ENCODE data around the gene MINDY1.

Gene MINDY1

DNA sequence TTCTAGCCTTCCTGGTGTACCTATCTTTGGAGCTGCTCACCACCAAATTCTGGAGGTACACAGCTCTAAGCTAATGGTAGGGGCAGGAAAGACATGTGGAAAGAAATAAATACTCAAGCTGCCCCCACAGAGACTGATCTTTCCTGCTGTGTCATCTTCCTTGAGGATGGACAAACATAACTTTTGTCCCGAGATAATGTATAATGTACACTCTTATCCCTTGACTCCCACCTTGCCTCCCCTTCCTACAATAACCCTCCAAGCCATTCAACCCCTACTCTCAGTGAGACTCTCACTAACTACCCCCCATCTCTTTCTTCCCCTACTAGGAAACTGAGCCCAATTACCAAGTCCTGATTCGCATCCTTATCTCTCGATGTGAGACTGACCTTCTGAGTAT lies 12.5 kb downstream of the MINDY1 start:
- in situ Hi-C loops (cut with MboI; ENCODE audit: low sequenced_read_pairs), result no loop called here

DNA sequence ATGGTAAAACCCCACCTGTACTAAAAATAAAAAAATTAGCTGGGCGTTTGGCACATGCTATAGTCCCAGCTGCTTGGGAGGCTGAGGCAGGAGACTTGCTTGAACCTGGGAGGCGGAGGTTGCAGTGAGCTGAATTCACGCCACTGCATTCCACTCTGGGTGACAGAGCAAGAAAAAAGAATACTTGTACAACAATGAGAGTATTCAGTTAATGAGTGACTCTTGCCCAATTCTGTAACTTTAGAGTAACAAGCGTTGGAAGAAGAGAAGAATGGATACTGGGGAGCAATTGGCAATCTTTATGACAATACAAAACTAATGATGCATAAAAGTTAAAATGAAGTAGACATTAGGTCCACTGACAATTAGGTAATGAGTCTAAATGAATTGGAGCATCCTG lies 14.1 kb downstream of the MINDY1 start:
- in situ Hi-C loops (cut with MboI; ENCODE audit: low sequenced_read_pairs), result no loop called here

DNA sequence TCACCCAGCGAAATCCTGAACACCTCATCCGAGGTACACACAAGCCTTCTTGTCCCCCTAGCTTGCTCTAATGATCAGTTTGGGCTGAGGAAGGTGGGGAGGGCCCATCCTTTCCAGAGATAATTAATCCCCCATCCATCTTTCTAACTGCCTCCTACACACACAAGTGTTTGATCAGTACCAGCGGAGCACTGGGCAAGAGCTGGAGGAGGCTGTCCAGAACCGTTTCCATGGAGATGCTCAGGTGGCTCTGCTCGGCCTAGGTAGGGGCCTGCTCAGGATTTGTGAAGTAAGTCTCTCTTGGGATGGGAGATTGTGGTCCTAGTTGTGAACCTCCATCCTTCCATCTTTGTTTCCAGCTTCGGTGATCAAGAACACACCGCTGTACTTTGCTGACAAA lies 18.8 kb downstream of the MINDY1 start:
- in situ Hi-C loops (cut with MboI; ENCODE audit: low sequenced_read_pairs), result no loop called here

DNA sequence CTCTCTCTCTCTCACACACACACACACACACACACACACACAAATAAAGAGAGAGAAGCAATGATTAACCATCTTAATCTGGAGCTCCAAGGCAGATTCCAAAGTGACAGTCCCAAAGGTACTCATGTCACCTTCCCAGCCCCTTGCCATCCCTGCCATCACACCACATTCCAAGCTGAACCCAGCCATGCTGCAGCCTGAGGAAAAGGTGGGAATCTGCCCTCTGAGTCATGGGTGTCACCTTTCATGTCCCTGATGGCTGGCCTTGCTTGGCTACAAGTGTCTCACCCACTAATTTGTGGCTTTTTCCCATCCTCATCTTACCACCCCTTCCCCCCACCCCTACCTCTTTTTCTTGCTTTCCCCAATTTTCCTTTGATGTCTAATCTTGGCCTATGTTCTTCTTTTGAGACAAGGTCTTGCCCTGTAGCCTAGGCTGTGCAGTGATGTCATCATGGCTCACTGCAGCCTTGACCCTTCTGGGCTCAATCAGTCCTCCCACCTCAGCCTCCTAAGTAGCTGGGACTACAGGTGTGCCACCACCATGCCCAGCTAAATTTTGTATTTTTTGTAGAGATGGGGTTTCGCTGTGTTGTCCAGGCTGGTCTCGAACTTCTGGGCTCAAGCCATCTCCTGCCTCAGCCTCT lies 21.4 kb downstream of the MINDY1 start:
- in situ Hi-C loops (cut with MboI; ENCODE audit: low sequenced_read_pairs), result no loop called here

DNA sequence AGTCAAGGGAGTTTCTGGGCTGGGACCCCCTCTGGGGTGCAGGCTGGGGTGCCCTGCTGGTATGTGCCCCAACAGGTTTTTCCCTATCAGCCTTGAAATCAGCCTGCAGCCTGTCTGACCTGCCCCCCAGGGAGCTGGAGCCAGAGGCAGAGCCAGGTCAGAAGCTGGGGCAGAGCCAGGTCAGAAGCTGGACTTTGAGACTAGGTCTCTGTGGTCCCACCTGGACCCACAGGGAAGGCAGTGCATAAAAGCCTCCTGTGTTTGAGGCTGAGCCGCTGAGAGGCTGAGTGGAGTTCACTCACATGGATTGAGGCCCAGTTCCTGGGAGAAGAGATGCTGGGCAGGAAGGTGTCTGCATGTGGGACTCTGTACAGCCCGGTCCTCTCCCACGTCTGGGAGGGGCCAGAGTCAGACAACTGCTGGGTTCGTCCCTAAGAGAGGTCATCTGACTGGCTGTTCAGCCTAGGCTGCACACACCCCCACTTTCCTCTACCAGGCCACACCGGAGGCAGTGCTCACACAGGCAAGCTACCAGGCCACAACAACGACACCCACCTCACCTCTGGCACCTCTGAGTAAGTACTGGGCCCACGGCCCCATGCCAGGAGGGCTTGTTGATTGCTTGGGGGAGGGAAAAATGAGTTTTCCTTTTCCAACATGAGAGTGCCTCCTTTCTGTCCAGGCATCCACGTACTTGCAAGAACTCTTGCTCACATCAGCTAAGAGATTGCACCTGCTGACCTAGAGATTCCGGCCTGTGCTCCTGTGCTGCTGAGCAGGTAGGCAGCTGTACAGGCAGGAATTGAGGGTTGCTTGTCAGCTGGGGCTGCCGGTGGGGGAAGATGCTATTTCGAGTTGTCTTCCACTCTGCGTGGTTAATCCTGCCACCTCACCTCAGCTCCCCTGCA lies 24.6 kb downstream of the MINDY1 start, which contains the start of gene ANXA9:
ANXA9 (plus strand) TSS at position 488 of the 908 bp plus-strand sequence. CDS start 814 bp downstream, outside the sequence.
- in situ Hi-C loops (cut with MboI; ENCODE audit: low sequenced_read_pairs), result no loop called here

DNA sequence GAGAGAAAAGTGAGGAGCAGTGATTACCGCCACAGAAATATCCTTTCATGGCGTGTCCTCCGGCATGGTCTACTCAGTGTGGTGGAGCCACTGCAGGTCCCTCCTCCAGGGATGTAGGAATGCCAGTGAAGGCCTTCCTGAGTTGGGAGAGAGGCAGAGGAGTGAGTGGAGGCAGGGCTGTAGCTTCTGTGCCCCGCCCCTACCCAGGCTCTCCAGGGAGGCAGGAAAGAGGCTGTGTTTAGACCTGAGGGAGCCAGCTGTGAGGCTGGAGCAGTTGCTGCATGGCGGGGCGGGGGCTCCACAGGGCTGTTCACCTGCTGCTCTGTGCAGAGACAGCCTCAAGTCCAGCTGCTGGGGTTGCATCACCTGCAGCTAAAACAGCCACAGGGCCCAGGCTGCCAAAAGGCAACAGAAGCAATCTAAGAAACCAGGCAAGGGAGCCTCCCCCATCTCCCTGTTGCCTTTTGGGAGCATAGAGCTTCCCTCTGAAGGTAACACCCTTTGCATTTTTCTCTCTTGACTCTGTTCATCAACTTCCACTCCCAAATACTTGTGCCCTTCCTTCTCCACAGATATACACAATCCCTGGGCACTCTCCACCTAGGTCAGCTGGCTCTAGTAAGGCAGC lies 25.4 kb downstream of the MINDY1 start:
- in situ Hi-C loops (cut with MboI; ENCODE audit: low sequenced_read_pairs), result no loop called here

DNA sequence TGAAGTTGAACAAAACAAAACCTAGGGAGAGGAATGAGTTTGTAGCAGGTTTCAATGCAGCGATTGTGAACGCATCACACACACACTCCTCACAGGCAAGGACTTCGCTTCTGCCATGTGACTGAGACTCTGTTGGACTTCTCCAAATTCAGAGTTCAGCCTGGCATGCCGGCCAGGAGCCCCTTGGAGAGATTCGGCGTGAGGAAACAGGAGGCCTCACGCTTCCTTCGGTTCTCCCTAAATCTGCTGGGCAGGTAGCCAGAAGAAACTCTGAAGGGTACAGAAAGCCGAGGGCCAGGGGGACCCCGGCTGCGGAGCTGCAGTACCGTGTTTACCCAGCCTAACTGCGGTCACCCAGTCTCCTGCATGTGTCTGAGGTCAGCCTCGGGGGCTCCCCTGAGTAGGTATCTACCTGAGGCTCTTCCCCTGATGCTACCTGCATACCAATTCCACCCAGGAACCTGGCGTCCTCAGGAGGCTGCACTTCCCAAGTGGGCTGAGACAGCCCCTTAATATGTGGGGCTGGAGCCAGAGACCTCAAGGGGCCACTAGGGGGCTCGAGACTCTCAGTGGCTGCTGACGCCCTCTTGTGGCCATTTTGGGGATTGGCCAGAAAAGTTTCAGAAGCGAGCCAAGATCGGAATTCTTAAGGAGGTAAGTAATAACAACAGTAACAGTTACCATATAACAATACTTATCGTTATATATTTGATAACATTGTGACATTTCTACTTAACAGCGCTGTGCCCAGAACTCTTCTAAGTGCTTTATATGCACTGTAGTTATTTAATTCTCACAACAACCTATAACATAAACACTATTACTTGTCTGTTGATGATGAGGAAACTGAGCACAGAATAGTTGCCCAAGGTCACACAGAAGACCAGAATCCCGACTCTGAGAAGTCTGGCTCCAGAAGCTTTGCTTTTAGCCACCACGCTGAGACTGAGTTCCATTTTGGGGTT lies 27.3 kb downstream of the MINDY1 start:
- in situ Hi-C loops (cut with MboI; ENCODE audit: low sequenced_read_pairs), result no loop called here

DNA sequence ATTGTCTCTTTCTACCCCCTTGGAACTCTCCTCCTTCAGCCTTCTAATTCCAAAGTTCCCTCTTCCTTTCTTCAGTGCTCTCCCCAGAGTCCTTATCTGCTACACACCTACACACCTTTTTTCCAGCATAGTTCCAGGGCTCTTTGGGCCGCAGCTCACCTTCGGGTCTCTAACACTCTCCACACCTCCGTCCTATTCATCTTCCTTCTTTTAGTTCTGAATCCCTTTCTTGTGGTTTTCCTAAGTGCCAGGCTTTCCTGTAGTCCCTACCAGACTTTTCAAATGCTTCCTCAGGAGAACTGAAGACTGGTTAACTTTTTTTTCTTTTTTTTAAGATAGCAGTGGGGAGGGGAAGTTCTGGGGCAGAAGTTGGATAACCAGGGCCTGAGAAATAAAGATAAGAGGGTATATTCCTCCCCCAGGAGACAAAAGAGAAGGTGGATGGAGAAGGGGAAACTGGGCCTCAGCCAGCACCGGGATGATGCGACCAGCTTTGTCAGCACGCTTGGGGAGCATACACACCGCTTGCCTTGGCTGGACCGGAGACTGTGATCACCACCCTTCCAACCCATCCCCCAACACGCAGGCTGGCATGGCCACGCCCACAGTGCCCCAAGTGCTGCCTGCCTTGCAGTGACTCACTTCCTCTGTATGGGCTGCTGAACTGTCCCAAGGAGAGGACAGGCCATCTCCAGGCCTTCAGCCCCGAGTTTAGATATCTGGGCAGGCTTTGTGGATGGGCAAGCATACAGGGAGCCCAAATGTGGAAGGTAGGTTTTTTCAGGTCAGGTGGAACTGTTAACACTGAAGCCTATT lies 29.6 kb downstream of the MINDY1 start:
- in situ Hi-C loops (cut with MboI; ENCODE audit: low sequenced_read_pairs), result no loop called here

DNA sequence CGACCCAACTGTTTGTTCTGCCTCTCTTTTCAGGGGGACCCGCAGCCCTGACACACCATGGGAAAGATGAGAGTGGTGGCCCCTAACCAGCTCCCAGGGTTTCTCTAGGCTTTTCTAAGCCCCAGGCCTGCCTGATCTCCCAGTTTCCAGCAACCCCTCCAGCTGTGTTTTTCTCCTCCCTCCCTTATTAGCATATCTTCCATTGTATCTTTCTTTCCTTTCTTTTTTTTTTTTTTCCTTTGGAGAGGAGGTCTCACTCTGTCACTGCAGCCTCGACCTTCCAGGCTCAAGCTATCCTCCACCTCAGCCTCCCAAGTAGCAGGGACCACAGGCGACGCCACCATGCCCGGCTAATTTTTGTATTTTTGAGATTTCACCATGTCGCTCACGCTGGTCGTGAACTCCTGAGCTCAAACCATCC lies 30.3 kb downstream of the MINDY1 start:
- in situ Hi-C loops (cut with MboI; ENCODE audit: low sequenced_read_pairs), result no loop called here

DNA sequence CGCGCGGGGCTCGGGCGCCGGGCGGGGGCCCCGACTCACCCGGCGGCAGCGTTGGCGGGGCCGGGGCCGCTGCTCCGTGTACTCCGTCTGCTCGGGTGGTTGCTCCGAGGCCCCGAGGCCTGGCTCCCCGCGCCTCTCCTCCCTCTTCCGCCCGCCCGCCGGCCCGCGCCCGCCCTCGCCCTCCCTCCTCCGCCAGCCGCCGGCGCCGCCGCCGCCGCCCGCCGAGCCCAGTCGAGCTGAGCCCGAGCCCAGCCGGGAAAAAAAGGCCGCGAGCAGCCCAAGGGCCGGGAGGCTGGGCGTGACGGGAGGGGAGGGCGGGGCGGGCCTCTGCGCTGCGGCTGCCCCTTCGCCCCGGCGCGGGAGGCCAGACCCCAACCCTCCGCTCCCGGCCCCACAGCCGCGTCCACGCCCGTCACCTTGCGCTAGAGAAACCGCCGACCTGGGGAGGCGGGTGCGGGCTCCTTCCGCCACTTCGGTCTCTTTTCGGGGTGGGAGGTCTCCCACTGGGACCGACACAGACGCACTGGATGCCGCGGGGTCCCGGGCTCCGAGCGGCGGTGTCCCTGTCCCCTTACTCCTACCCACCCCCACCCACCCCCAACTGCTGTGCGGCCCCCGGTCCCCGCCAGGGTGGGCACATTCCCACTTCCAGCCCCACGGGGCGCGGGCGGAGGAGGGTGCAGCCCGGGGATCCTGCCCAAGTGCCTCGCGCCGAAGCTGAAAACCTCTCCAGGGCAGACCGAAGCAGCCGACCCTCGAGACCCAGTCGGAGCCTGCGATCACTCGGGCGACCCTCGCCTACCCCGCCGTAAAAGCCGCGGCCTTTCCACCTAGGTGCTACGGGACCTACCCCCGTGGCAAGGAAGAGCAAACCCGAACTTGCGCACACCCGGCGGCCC lies 31.9 kb downstream of the MINDY1 start, which contains the start of gene CERS2:
CERS2 (minus strand) TSS at position 256 of the 899 bp plus-strand sequence. CDS start 5,745 bp downstream, outside the sequence.
- in situ Hi-C loops (cut with MboI; ENCODE audit: low sequenced_read_pairs), result no loop called here

DNA sequence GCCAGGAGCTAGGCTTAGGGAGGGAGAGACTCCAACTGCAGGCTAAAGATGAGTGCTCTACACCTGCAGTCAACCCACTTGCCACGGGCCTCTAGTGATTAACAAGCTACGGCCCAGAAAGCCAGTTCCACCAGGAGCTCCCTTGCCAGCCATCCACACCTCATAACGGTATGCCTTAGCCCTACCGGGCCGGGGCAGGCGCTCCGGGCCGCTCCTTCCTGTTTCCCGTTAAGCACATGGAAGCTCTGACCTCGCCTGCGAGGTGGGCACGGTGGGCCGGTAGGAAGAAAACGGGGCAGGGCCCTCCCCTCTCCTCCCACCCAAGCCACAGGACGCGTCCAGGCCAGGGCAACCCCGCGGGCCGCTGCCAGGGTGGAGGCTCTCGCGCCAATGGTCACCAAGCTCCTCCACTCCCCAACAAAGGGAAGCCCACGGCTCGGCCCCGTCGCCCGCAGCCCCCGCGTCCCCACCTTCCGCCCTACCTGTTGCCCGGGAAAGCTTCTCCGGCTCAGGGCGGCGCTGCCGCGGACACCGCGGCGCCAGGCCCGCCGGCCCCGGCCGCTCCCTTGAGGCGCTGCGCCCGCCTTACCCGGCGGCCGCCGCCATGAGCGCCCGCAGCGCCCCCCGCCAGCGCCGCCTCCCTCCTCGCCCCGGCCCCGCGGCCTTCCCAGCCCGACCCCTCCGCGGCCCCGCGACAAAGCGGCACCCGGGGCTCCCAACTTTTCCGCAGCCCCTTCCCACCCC lies 32.7 kb downstream of the MINDY1 start:
- in situ Hi-C loops (cut with MboI; ENCODE audit: low sequenced_read_pairs), result no loop called here

DNA sequence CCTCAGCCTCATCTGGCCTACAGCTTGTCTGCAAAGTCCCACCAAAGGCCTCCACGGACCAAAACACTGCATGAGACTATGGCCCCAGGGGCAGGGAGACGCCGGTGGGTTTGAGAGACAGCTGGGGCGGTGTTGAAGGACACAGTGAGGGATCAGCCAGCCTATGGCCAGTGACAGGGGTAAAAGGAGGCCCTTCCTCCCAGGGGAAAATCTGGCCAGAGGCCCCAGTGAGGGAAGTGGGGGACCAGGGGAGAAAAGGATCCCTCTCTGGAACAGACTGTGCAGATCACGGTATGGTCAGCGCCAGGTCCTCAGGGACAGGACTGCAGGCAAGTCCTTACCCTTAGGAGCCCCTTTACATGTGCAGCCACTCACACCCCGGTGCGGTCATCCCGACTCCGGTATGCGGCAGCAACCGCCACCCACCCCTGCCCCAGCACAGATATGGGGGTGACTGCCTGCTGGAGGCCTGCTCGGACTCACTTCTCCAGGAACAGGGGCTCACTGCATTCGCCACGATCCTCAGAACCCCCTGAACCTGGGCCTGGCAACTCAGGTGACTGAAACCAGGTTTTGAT lies 33.4 kb downstream of the MINDY1 start:
- in situ Hi-C loops (cut with MboI; ENCODE audit: low sequenced_read_pairs), result no loop called here

DNA sequence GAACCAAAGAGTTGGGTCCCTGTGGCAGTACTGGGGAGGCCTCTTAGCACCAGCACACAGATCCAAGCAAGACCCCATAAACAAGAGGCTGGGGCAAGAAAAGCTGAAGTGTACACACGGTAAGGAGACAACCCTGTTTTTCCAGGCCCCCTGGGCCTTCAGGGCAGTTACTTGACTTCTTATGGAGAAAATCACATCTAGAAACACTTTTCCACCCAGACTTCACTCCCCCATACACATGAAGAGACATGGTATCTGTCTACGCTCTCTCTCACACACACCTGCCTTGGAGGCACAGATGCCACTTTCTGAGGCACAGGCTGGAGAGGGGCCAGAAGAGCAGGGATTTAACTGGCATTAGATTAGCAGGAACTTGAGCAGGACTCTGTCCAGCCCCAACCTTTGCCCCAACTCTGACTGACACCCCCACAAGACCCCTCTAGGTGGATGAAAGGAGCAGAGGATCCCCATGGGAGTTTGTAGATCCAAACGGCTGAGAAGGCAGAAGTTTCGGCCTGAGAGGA lies 34.2 kb downstream of the MINDY1 start:
- in situ Hi-C loops (cut with MboI; ENCODE audit: low sequenced_read_pairs), result no loop called here

DNA sequence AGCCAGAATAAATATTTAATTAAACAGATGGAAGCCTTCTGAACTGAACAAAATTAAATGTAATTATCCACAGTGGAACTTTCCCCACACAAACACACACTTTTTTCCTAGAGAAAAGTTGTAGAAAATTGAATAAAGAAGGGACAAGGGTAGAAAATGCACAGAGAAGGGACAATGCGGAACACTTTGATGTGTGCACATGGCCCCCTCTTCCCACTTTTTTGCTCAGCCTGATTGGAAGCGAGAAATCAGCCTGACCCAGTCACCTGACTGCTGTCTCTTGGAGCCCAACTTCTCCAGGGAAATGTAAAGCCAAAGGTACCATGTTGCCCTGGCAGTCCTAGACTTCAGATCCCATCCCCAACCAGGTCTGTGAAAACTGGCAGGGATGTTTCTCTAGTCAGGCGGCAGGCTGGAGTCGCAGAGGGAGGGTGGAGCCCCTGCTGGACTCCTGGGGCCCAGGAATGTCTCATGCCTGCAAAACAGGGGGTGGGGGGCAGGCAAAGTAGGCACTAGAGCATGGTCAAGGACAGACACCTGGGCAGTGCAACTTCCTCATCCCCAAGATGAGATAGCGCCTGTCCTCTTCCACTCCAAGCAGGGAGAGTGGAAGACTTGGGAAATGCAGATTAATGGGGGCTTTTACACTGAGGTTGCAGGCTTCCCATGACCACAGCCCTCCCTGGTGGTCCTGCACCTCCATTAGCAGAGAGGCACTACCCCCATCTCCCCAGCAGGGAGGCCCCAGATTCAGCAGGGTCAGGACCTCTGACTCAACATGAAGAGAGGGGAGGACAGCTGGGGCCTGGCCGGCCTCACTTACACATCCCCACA lies 34.9 kb downstream of the MINDY1 start:
- in situ Hi-C loops (cut with MboI; ENCODE audit: low sequenced_read_pairs), result no loop called here

DNA sequence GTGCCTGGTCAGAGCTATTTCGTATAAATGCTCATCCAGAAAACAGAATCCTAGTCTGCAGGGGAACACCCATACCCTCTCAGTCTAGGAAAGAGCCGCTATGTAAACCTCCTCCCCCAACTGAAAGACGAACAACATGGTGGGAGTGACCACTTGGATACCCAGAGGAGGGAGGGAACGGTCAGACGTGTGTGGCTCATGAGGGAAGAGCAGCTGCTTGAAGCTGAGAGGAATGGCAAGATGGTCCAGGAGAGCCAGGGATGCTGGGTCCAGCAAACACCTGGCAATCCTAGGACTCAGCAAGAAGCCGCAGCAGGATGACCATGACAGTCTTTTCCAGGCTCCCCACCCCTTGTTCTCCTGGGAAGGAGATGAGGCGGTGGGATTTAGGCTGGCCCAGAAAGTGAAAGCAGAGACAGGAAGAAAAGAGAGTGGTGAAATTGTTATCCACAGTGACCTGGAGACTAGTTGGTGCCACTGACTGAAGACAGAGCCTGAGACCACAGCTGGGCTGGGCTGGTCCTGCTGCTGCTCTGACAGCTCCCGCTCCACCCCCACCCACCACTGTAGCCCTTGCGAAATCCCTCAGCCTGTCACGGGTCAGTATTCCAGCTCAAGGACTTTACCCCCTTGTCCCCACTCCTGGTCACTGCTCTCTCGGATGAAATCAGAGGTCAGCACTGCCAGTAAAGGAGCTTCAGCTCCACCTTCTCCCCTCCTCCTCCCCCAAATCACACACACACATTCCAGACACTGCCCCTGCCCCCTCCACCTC lies 35.7 kb downstream of the MINDY1 start:
- in situ Hi-C loops (cut with MboI; ENCODE audit: low sequenced_read_pairs), result no loop called here

DNA sequence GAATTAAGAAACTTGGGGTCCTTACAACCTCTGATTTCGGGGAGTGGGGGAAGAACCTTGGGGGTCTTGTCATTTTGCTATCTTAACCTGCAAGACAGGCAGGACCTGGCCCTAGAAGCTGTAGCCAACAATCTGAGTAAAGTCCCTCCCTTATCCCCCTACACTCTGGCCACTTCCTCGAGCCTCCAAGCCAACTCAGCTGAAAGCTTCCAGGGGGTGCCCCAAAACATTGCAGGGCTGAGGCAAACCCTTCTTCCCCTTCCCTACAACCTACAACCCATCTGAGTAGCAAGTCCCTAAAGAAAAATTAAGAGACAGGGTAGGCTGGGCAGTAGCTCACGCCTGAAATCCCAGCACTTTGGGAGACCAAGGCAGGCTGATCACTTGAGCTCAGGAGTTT lies 37.1 kb downstream of the MINDY1 start:
- in situ Hi-C loops (cut with MboI; ENCODE audit: low sequenced_read_pairs), result no loop called here
